Fibroblast of upper back skin (primary cell): ENCODE measurements around the gene ADCY3.

Experiments
- DNase-seq: peaks from one replicate; pipeline ENCODE4 v3.0.0-alpha.2; 2013

ADCY3 gene

GRCh38 chr2:24899361-24899910 is 20.6 kb downstream of the ADCY3 start:
- no peak for DNase-seq

GRCh38 chr2:24898122-24899109 is 21.6 kb downstream of the ADCY3 start:
- no peak for DNase-seq

GRCh38 chr2:24894750-24895149 is 25.3 kb downstream of the ADCY3 start:
- DNase-seq: no peak

GRCh38 chr2:24893934-24894333 is 26.1 kb downstream of the ADCY3 start:
- DNase-seq: no peak

- no peak for DNase-seq
Measured at GRCh38 chr2:24892928-24893327, 27.1 kb downstream of the ADCY3 start.

GRCh38 chr2:24891201-24891600 is 28.8 kb downstream of the ADCY3 start:
- DNase-seq: no peak

- DNase-seq: no peak
Measured at GRCh38 chr2:24889221-24889620, 30.8 kb downstream of the ADCY3 start.

- no peak for DNase-seq
Measured at GRCh38 chr2:24888177-24888576, 31.9 kb downstream of the ADCY3 start.

- no peak for DNase-seq
Measured at GRCh38 chr2:24887307-24887874, 32.6 kb downstream of the ADCY3 start.

- DNase-seq: no peak
Measured at GRCh38 chr2:24886691-24887304, 33.2 kb downstream of the ADCY3 start.

GRCh38 chr2:24886126-24886501 is 33.9 kb downstream of the ADCY3 start:
- no peak for DNase-seq

- DNase-seq: no peak
Measured at GRCh38 chr2:24885221-24886125, 34.6 kb downstream of the ADCY3 start.

- peak; percentile 72 for DNase-seq
Measured at GRCh38 chr2:24883946-24884345, 36.1 kb downstream of the ADCY3 start.

- DNase-seq: no peak
Measured at GRCh38 chr2:24881623-24882022, 38.4 kb downstream of the ADCY3 start.

GRCh38 chr2:24881158-24881557 is 38.9 kb downstream of the ADCY3 start:
- DNase-seq: no peak

- DNase-seq: no peak
Measured at GRCh38 chr2:24878341-24878740, 41.7 kb downstream of the ADCY3 start.

- DNase-seq: no peak
Measured at GRCh38 chr2:24877646-24878045, 42.4 kb downstream of the ADCY3 start.

GRCh38 chr2:24877067-24877466 is 43.0 kb downstream of the ADCY3 start:
- no peak for DNase-seq

GRCh38 chr2:24875901-24876300 is 44.1 kb downstream of the ADCY3 start:
- DNase-seq: no peak

GRCh38 chr2:24875272-24875671 is 44.8 kb downstream of the ADCY3 start:
- DNase-seq: peak; percentile 59

GRCh38 chr2:24874035-24874434 is 46.0 kb downstream of the ADCY3 start:
- DNase-seq: no peak

GRCh38 chr2:24873619-24874018 is 46.4 kb downstream of the ADCY3 start:
- no peak for DNase-seq
